Brain microvascular endothelial cell (primary cell): ENCODE results near the gene EMC1.

Experiments
- DNase-seq: peaks from one replicate; pipeline ENCODE4 v3.0.0-alpha.2; 2020
- H3K27ac ChIP-seq: fragments of 250-450 bp; sonication (Bioruptor Pico); 2 replicates; pipeline ENCODE4 v1.5.1; 2020; ENCODE audit warnings: mild to moderate bottlenecking, moderate library complexity
- H3K27me3 ChIP-seq: fragments of 250-450 bp; sonication (Bioruptor Pico); replicated peaks from 2 replicates; pipeline ENCODE4 v1.5.1; 2020; ENCODE audit warnings: mild to moderate bottlenecking
- H3K36me3 ChIP-seq: fragments of 250-450 bp; sonication (Bioruptor Pico); replicated peaks from 2 replicates; pipeline ENCODE4 v1.5.1; 2020; ENCODE audit warnings: mild to moderate bottlenecking
- H3K4me3 ChIP-seq: 2 replicates; pipeline ENCODE4 v1.5.1; 2011; ENCODE audit warnings: low read depth, mild to moderate bottlenecking, control low read depth, low read length, moderate library complexity
- in situ Hi-C: cut with HindIII; loops from 2 replicates; pipeline ENCODE4 v1.10.0; 2017; ENCODE audit warnings: low sequenced_read_pairs, low pct_ligation_motif_present
- TF ChIP-seq, protein P1 (sequence below): IDR thresholded peaks from 2 replicates; pipeline ENCODE4 v1.5.1; 2011; ENCODE audit warnings: low read depth, mild to moderate bottlenecking, moderate library complexity, low read length, control low read depth, inconsistent platforms; ENCODE audit errors: missing control alignments

The EMC1 gene

GRCh38 chr1:19166066-19166465 lies 85.3 kb downstream of the EMC1 start:
- Histone ChIP-seq H3K4me3 (no peak overlapping the region), H3K36me3 (peaks cover 93% of the 10 kb centered on the region), H3K27me3 (no peaks in the 10 kb centered on the region), H3K27ac (no peak overlapping the region)
- DNase-seq, result no peak
- in situ Hi-C loops, result no loop called here
- TF ChIP-seq, protein P1, sequence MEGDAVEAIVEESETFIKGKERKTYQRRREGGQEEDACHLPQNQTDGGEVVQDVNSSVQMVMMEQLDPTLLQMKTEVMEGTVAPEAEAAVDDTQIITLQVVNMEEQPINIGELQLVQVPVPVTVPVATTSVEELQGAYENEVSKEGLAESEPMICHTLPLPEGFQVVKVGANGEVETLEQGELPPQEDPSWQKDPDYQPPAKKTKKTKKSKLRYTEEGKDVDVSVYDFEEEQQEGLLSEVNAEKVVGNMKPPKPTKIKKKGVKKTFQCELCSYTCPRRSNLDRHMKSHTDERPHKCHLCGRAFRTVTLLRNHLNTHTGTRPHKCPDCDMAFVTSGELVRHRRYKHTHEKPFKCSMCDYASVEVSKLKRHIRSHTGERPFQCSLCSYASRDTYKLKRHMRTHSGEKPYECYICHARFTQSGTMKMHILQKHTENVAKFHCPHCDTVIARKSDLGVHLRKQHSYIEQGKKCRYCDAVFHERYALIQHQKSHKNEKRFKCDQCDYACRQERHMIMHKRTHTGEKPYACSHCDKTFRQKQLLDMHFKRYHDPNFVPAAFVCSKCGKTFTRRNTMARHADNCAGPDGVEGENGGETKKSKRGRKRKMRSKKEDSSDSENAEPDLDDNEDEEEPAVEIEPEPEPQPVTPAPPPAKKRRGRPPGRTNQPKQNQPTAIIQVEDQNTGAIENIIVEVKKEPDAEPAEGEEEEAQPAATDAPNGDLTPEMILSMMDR, result no peak
